ENCODE data around the gene ASCC2. TPM values are rescaled to one million over a fixed set of nuclear protein-coding genes. Genes with fewer than 3 reads are reported as not detected.

ASCC2 gene
- total and polyA plus RNA-seq, 2 donors (not counting 3 experiments of a cell fraction or from before 2014, with no cell fraction given) = 43.6 to 60.7 TPM

- Histone ChIP-seq H3K4me2 (ENCODE audit: insufficient read depth, low read length) (no peak overlapping the region), H3K79me2 (ENCODE audit: control insufficient read depth, insufficient read depth, low read length) (peaks cover 64% of the 10 kb centered on the region), H3K4me1 (ENCODE audit: control insufficient read depth, extremely low read depth, insufficient read depth, low read length) (peaks cover 4% of the 10 kb centered on the region), H3K27me3 (ENCODE audit: control insufficient read depth in 2 of 2, insufficient read depth in 2 of 2, low read length in 2 of 2) (no peaks in the 10 kb centered on the region), H3K36me3 (ENCODE audit: control insufficient read depth in 2 of 2, extremely low read depth in 1 of 2, insufficient read depth in 2 of 2, low read length in 2 of 2) (no peaks in the 10 kb centered on the region), H3K9me1 (replicated peaks; ENCODE audit: control insufficient read depth, extremely low read depth, insufficient read depth, low read length) (no peaks in the 10 kb centered on the region), H3K4me3 (replicated peaks in 1 of 3; ENCODE audit: insufficient read depth in 1 of 3, low read depth in 1 of 3, low read length in 3 of 3) (no peak overlapping the region), H3K9ac (replicated peaks; ENCODE audit: extremely low read depth, insufficient read depth, low read length) (no peak overlapping the region), H3K9me3 (replicated peaks; ENCODE audit: control insufficient read depth, insufficient read depth, low read length) (no peaks in the 10 kb centered on the region), H3K27ac (ENCODE audit: insufficient read depth, low read depth, low read length) (no peak overlapping the region), H4K20me1 (replicated peaks; ENCODE audit: control insufficient read depth, extremely low read depth, insufficient read depth, low read length) (peaks cover 8% of the 10 kb centered on the region), H2AFZ (ENCODE audit: low read depth, low read length) (no peak overlapping the region)
- intact Hi-C loops (cut with micrococcal nuclease) (loop anchor here (10.0 kb wide), 2 partner anchors 87 to 197 kb away; partner anchors contain the start of gene HORMAD2), dilution Hi-C loops (cut with MboI; ENCODE audit: extremely low pct_ligation_motif_present, low sequenced_read_pairs) (no loop called here)
- TF ChIP-seq FOS (IDR thresholded peaks at IDR 0.05; ENCODE audit: borderline replicate concordance, insufficient read depth, low read length) (no peak), JUN (IDR thresholded peaks at IDR 0.05; ENCODE audit: borderline replicate concordance, insufficient read depth, insufficient read length, low read depth) (no peak), POLR2A (IDR thresholded peaks at IDR 0.05; ENCODE audit: low read depth, low read length) (no peak), GATA2 (IDR thresholded peaks at IDR 0.05; ENCODE audit: insufficient read depth, insufficient read length, low read depth, low read length) (no peak), MAX (IDR thresholded peaks at IDR 0.05; ENCODE audit: insufficient read depth, insufficient read length) (no peak), CTCF (IDR thresholded peaks at IDR 0.05; ENCODE audit: extremely low read depth in 1 of 2, insufficient read depth in 1 of 2, low read depth in 1 of 2, low read length in 2 of 2) (no peak), MYC (IDR thresholded peaks at IDR 0.05; ENCODE audit: low read depth, low read length) (no peak), EZH2 (IDR thresholded peaks at IDR 0.05; ENCODE audit: borderline replicate concordance, low read depth, low read length, severe bottlenecking) (no peak), POLR2AphosphoS5 (IDR thresholded peaks at IDR 0.05; ENCODE audit: insufficient read depth, low read depth, low read length) (no peak)
- CTCF ChIA-PET = interaction anchor here (1.3 kb wide), 1 partner anchor 103 kb away, joined by 3 read pairs; no protein-coding TSS in a partner anchor
- FAIRE-seq (no peak), DNase-seq (ENCODE audit: low read depth, low spot score) (peak; percentile 10)
- POLR2A ChIA-PET = no interaction called here
- BruUV-seq (replicated peaks) = no TSS peak
Observed at GRCh38 chr22:29887358-29887757, 49.3 kb upstream of the ASCC2 start.

Data from endothelial cell of umbilical vein (primary cell).